ENCODE data around the gene CYTH4.

GRCh38 chr22:37354261-37354660, 72.0 kb downstream of the CYTH4 start:
- no peak for TF ChIP-seq CTCF (IDR thresholded peaks at IDR 0.05 in 2 of 3, conservative IDR thresholded peaks at IDR 0.05 in 1 of 3; ENCODE audit: control insufficient read depth in 2 of 3, extremely low read depth in 1 of 3, insufficient read depth in 1 of 3, low read depth in 3 of 3, low read length in 3 of 3)
- TF ChIP-seq NFYB (IDR thresholded peaks at IDR 0.05; ENCODE audit: insufficient read depth, low read depth, low read length): no peak
- no peak for TF ChIP-seq MAX (IDR thresholded peaks at IDR 0.05; ENCODE audit: low read depth, low read length)
- TF ChIP-seq POLR2AphosphoS5 (IDR thresholded peaks at IDR 0.05; ENCODE audit: low read length): no peak
- no peak for TF ChIP-seq KDM1A (IDR thresholded peaks at IDR 0.05; ENCODE audit: borderline replicate concordance)

All from GM12878 (cell line).